Measurements from ENCODE around the gene RHOT2. TPM values are rescaled to one million over a fixed set of nuclear protein-coding genes. Genes with fewer than 3 reads are reported as not detected.

RHOT2 gene
- total RNA-seq, 1 experiment from 2014 or later, result 210 TPM

- Histone ChIP-seq H4K5ac (ENCODE audit: insufficient read length, low read depth, low read length) (no peak overlapping the region), H3K9me3 (ENCODE audit: control insufficient read depth, low read depth, low read length) (no peaks in the 10 kb centered on the region), H3K23me2 (ENCODE audit: insufficient read length, low read depth, low read length, poor library complexity, severe bottlenecking) (peaks cover 14% of the 10 kb centered on the region), H3K4ac (ENCODE audit: low read depth, low read length) (no peak overlapping the region), H2AK5ac (ENCODE audit: insufficient read length, low read length) (no peak overlapping the region), H2BK120ac (ENCODE audit: low read depth, low read length, poor library complexity, severe bottlenecking) (no peak overlapping the region), H4K91ac (ENCODE audit: insufficient read length, low read depth, low read length) (no peak overlapping the region), H3K56ac (ENCODE audit: insufficient read length, low read depth, low read length) (no peak overlapping the region), H2BK5ac (ENCODE audit: insufficient read length, low read length) (no peak overlapping the region), H3K27ac (ENCODE audit: insufficient read length, low read depth, low read length) (no peak overlapping the region), H4K8ac (replicated peaks; ENCODE audit: insufficient read length, low read depth, low read length) (no peak overlapping the region), H3K14ac (ENCODE audit: insufficient read depth, low read length) (no peak overlapping the region), H3K79me1 (ENCODE audit: insufficient read depth, low read depth, low read length, poor library complexity, severe bottlenecking) (no peaks in the 10 kb centered on the region), H2AFZ (ENCODE audit: low read length) (no peak overlapping the region), H3K23ac (ENCODE audit: insufficient read length, low read depth, low read length) (no peak overlapping the region), H3K4me1 (ENCODE audit: insufficient read depth, low read length) (no peaks in the 10 kb centered on the region), H3K79me2 (ENCODE audit: insufficient read depth, low read length) (peaks cover 2% of the 10 kb centered on the region; the same call in 1 of the 2 replicates), H3K27me3 (ENCODE audit: insufficient read depth, low read length) (peaks cover 3% of the 10 kb centered on the region; the same call in 1 of the 2 replicates), H2BK15ac (ENCODE audit: low read depth, low read length) (no peak overlapping the region), H2BK12ac (ENCODE audit: insufficient read length, low read depth, low read length) (no peak overlapping the region), H3K4me2 (ENCODE audit: insufficient read depth, insufficient read length, low read length) (no peak overlapping the region), H3T11ph (ENCODE audit: low read length) (no peak overlapping the region), H2BK20ac (ENCODE audit: low read depth, low read length, poor library complexity, severe bottlenecking) (no peak overlapping the region), H3K18ac (ENCODE audit: insufficient read length, low read depth, low read length) (no peak overlapping the region), H3K9ac (ENCODE audit: extremely low read depth, insufficient read length, low read length) (no peak overlapping the region), H4K20me1 (ENCODE audit: control insufficient read depth, insufficient read depth, insufficient read length) (no peaks in the 10 kb centered on the region)
- H3K4me1 Mint-ChIP-seq, result peaks cover 9 to 19% of the 10 kb centered on the region in 2 experiments
- no peak overlapping the region for H3K27ac Mint-ChIP-seq
- peaks cover 11% of the 10 kb centered on the region for H3K27me3 Mint-ChIP-seq (ENCODE audit: low read depth)
- peaks cover 10 to 39% (median 37%) of the 10 kb centered on the region in 3 experiments; a peak in 6 of 7 replicates for H3K36me3 Mint-ChIP-seq (ENCODE audit: insufficient read depth in 1 of 3, low read depth in 3 of 3)
- no peak for TF ChIP-seq CTCF (conservative IDR thresholded peaks at IDR 0.05)
- H3K4me3 Mint-ChIP-seq, result 0 out of 5 replicates have a peak overlapping the region, but pooled peaks of 1 of the 2 experiments have one; percentile 32
- no CpG with 5 or more reads among the region's 51 CpGs for WGBS (ENCODE audit: extremely low coverage, insufficient read length, low lambda C conversion rate)
- H3K9me3 Mint-ChIP-seq, result no peaks in the 10 kb centered on the region; a peak in 1 of 5 replicates
- no peak for DNase-seq
These were observed 18.7 kb downstream of the RHOT2 start for GRCh38 chr16:686459-687260.

All from H9 (cell line).